Transverse colon (tissue), 4 donors: ENCODE data around the gene CCDC73. TPM values are rescaled to one million over a fixed set of nuclear protein-coding genes. Genes with fewer than 3 reads are reported as not detected.

Experiments
- DNase-seq: peaks from one replicate; pipeline ENCODE4 v3.0.0-alpha.2; 2019
- H3K27ac ChIP-seq, 4 donors: fragments of 200-600 bp; sonication (generic); 2 replicates each; pipeline ENCODE4 v1.5.1; 2016 to 2018; ENCODE audit warnings: inconsistent platforms in 4 of 4
- H3K27me3 ChIP-seq: fragments of 200-600 bp; sonication (generic); 2 replicates; pipeline ENCODE4 v1.5.1; 2017; ENCODE audit warnings: inconsistent platforms
- H3K36me3 ChIP-seq, 4 donors: fragments of 200-600 bp; sonication (generic); 2 replicates each; pipeline ENCODE4 v1.5.1; 2017 to 2019; ENCODE audit warnings: inconsistent platforms in 4 of 4
- H3K4me1 ChIP-seq, 4 donors: fragments of 200-600 bp; sonication (generic); 2 replicates each; pipeline ENCODE4 v1.5.1; 2017 to 2020; ENCODE audit warnings: inconsistent platforms in 4 of 4
- H3K4me3 ChIP-seq, 4 donors: fragments of 200-600 bp; sonication (generic); 1 replicate in 1 of 4; 2 replicates in 3 of 4; pipeline versions ENCODE4 v1.5.1 to v1.6.1; 2017 to 2019; ENCODE audit warnings: inconsistent platforms in 4 of 4
- H3K9me3 ChIP-seq, 2 donors: fragments of 200-600 bp; sonication (generic); 2 replicates each; pipeline ENCODE4 v1.5.1; 2017 to 2019; ENCODE audit warnings: inconsistent platforms in 2 of 2
- EP300 ChIP-seq: sonication (generic); formaldehyde crosslinking; IDR thresholded peaks from one replicate; pipeline ENCODE4 v1.6.1; 2017; ENCODE audit warnings: antibody characterized with exemption, low read depth
- POLR2A ChIP-seq: fragments of 450-650 bp; IDR thresholded peaks from one replicate; pipeline ENCODE4 v1.6.1; 2016; ENCODE audit warnings: antibody characterized with exemption, mild to moderate bottlenecking, moderate library complexity
- POLR2AphosphoS5 ChIP-seq, 3 donors: sonication (generic); formaldehyde crosslinking; IDR thresholded peaks; one replicate each; pipeline ENCODE4 v1.6.1; 2016; ENCODE audit warnings: antibody characterized with exemption in 3 of 3
- WGBS, 2 donors: methylation state at CpG; one replicate each; pipeline ENCODE4 v1.1.5; 2018; ENCODE audit warnings: low coverage in 1 of 2; 5-methylcytosine and 5-hydroxymethylcytosine counted together
- in situ Hi-C, 4 donors: fragments of 200-750 bp; cut with MboI; loops; one replicate each; pipeline versions ENCODE4 v1.15.0 to v1.15.1; 2017; ENCODE audit warnings: low sequenced_read_pairs in 3 of 4, low pct_ligation_motif_present in 1 of 4, low pct_unique_long_range_greater_than_20kb in 1 of 4
- intact Hi-C: fragments of 100-400 bp; cut with DNase I; formaldehyde crosslinking; loops from one replicate; pipeline ENCODE4 v1.15.1; 2023; ENCODE audit warnings: low total_unique reads
- total RNA-seq, 4 donors: library from RNA; depleted of rRNA; stranded (reverse); fragments of >200 nt; gene quantifications; one replicate each; pipeline ENCODE4 v1.1.0, GENCODE V29; 2016
- TF ChIP-seq, protein P1 (sequence below), 5 experiments: fragments of 200-600 bp in 3 of 5; fragments of 450-650 bp in 2 of 5; sonication (generic) in 3 of 5; IDR thresholded peaks; 1 replicate in 2 of 5; 2 replicates in 3 of 5; pipeline ENCODE4 v1.5.1; 2016 to 2017; ENCODE audit warnings: antibody characterized with exemption in 5 of 5, inconsistent platforms in 3 of 5, mild to moderate bottlenecking in 2 of 5, moderate library complexity in 1 of 5

CCDC73 gene
- total RNA-seq, 4 donors from 2014 or later = not detected

DNA sequence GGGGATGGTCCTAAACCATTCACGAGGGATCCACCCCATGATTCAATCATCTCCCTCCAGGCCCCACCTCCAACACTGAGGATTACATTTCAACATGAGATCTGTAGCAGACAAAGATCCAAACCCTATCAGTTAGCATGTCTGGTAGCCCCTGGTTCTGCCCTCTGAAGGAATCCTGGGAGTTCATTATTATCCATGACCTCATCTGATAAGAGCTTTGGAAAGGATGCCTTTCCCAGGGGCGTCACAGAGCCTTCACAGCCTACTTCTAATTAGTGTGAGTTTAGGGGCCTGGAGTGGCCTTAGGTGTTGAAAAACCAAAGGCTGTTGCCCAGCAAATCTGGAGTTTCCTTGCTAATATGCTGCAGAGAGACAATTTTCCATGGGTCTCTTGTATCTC is 219.4 kb downstream of the CCDC73 start:
- Histone ChIP-seq H3K36me3 (no peaks in the 10 kb centered on the region), H3K4me3 (no peak overlapping the region), H3K9me3 (no peaks in the 10 kb centered on the region), H3K4me1 (no peaks in the 10 kb centered on the region), H3K27ac (no peak overlapping the region), H3K27me3 (no peaks in the 10 kb centered on the region)
- WGBS, 2 donors = 57 to 62% methylated on average over 1 to 2 of the region's 2 CpGs
- in situ Hi-C loops (no loop called here), intact Hi-C loops (no loop called here)
- no peak for DNase-seq
- TF ChIP-seq, protein P1, sequence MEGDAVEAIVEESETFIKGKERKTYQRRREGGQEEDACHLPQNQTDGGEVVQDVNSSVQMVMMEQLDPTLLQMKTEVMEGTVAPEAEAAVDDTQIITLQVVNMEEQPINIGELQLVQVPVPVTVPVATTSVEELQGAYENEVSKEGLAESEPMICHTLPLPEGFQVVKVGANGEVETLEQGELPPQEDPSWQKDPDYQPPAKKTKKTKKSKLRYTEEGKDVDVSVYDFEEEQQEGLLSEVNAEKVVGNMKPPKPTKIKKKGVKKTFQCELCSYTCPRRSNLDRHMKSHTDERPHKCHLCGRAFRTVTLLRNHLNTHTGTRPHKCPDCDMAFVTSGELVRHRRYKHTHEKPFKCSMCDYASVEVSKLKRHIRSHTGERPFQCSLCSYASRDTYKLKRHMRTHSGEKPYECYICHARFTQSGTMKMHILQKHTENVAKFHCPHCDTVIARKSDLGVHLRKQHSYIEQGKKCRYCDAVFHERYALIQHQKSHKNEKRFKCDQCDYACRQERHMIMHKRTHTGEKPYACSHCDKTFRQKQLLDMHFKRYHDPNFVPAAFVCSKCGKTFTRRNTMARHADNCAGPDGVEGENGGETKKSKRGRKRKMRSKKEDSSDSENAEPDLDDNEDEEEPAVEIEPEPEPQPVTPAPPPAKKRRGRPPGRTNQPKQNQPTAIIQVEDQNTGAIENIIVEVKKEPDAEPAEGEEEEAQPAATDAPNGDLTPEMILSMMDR (IDR thresholded peaks at IDR 0.05) = no peak
- TF ChIP-seq EP300 (no peak), POLR2A (no peak), POLR2AphosphoS5 (IDR thresholded peaks at IDR 0.05) (no peak)

DNA sequence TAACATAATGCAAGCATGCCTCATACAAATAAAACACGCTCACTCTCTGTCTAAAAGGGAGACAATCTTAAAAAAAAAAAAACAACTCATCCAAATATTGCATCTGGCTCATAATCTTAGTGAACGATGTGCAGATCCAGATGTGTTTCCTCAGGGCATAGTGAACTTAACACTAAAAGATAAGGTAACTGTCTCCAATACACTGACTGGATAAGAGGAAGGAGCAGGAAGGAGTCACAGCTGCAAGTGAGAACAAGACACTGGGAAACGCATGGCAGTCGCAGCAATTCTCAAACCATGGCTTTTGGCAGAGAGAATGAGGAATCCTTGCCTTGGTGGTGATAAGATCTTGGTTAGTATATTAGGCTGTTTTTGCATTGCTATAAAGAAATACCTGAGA is 220.0 kb downstream of the CCDC73 start:
- in situ Hi-C loops = no loop called here
- 83 to 91% methylated on average over 4 of the region's 4 CpGs for WGBS, 2 donors
- TF ChIP-seq POLR2A = no peak
- no peak for DNase-seq
- no peak overlapping the region for H3K27ac ChIP-seq
- H3K27me3 ChIP-seq = no peaks in the 10 kb centered on the region
- H3K9me3 ChIP-seq = no peaks in the 10 kb centered on the region
- intact Hi-C loops = no loop called here
- H3K4me1 ChIP-seq = no peaks in the 10 kb centered on the region
- no peaks in the 10 kb centered on the region for H3K36me3 ChIP-seq
- H3K4me3 ChIP-seq = no peak overlapping the region

DNA sequence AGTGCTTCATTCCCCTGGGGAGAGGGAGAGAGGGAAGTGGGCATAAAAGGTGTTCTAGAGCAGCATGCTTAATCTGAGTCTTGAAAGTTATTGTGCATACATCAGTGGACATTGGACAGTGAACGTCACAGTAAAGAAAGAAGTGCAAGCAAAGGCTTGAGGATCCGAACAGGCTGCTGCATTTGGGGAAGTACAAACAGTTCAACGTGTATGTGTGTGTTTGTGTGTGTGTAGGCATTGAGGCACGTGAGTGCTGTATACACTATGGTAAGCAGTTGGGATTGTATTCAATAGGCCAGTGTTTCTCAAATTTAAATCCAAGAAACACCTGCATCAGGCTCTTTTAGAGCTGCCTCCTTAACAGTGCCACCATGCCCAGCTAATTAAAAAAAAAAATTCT is 221.2 kb downstream of the CCDC73 start:
- Histone ChIP-seq H3K9me3 (no peaks in the 10 kb centered on the region), H3K4me3 (no peak overlapping the region), H3K4me1 (no peaks in the 10 kb centered on the region), H3K27me3 (no peaks in the 10 kb centered on the region), H3K27ac (no peak overlapping the region), H3K36me3 (no peaks in the 10 kb centered on the region)
- no peak for DNase-seq
- intact Hi-C loops = no loop called here
- 56 to 57% methylated on average over 4 of the region's 4 CpGs for WGBS, 2 donors
- in situ Hi-C loops = no loop called here
- no peak for TF ChIP-seq EP300

DNA sequence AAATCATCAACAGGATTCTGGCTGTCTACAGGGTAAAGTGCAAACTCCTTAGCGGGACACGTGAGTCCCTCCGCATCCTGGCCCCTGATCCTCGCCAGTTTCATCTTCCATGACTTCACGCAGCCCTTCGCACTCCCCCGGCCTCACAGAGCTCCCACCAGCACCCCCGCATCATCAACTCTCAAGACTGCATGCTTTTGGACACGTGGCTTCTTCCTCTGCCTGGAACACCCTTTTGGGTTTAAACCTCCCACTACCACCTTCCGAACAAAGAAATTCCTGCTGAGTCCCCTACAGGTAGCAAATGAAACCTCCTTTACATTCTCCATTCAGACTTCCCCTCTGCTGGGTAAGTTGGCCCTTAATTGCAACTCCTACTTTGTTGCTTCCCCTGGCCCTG is 223.4 kb downstream of the CCDC73 start:
- Histone ChIP-seq H3K27ac (no peak overlapping the region), H3K9me3 (no peaks in the 10 kb centered on the region), H3K27me3 (no peaks in the 10 kb centered on the region), H3K36me3 (no peaks in the 10 kb centered on the region), H3K4me3 (no peak overlapping the region), H3K4me1 (no peaks in the 10 kb centered on the region)
- no peak for DNase-seq
- TF ChIP-seq EP300 (no peak), POLR2A (no peak), POLR2AphosphoS5 (IDR thresholded peaks at IDR 0.05) (no peak)
- TF ChIP-seq, protein P1 (IDR thresholded peaks at IDR 0.05) = no peak
- 49 to 61% methylated on average over 10 of the region's 10 CpGs for WGBS, 2 donors
- intact Hi-C loops (no loop called here), in situ Hi-C loops (no loop called here)

DNA sequence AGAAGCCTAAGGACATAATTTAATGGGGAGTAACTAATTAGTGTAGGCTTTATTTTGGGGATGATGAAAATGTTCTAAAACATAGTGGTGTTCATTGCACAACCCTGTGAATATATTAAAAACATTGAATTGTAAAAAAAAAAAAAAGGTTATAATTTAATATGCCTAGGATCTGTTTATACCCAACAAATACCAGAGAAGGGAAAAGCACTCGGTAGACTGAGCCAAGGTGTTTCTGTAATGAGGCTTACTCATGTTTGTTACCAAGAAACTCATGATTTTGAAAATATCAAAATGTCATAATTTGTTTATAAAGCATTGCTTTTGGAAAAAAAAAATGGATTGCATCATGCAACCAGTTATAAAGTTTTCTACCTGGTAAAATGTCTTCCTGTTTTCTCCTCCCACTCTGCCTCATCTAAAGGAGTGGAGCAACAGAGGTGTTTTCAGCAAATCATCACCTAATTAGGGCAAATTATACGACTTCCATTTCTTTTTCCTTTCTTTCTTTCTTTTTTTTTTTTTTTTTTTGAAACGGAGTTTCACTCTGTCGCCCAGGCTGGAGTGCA is 225.1 kb downstream of the CCDC73 start:
- Histone ChIP-seq H3K4me1 (no peaks in the 10 kb centered on the region), H3K27me3 (no peaks in the 10 kb centered on the region), H3K9me3 (no peaks in the 10 kb centered on the region), H3K36me3 (no peaks in the 10 kb centered on the region), H3K4me3 (no peak overlapping the region), H3K27ac (no peak overlapping the region)
- WGBS, 2 donors = 48 to 54% methylated on average over 2 to 4 of the region's 4 CpGs
- in situ Hi-C loops (no loop called here), intact Hi-C loops (no loop called here)
- DNase-seq = no peak
- TF ChIP-seq EP300 (no peak), POLR2AphosphoS5 (IDR thresholded peaks at IDR 0.05) (no peak), POLR2A (no peak)
- TF ChIP-seq, protein P1 (IDR thresholded peaks at IDR 0.05) = no peak
